ENCODE results near the gene PIP5K1B. TPM values are rescaled to one million over a fixed set of nuclear protein-coding genes. Genes with fewer than 3 reads are reported as not detected.

PIP5K1B gene
- total and polyA plus RNA-seq, 2 experiments from 2014 or later = 1.3 to 2.8 TPM

GRCh38 chr9:68970151-68970550 lies 265.1 kb downstream of the PIP5K1B start:
- no peak overlapping the region for H3K4me2 ChIP-seq
- H3K27ac ChIP-seq (ENCODE audit: low read depth) = no peak overlapping the region
- no peaks in the 10 kb centered on the region for H3K4me1 ChIP-seq (ENCODE audit: insufficient read depth)
- H3K27ac Mint-ChIP-seq = no peak overlapping the region
- H3K79me2 ChIP-seq (replicated peaks; ENCODE audit: insufficient read depth) = no peaks in the 10 kb centered on the region
- H3K27me3 Mint-ChIP-seq (ENCODE audit: insufficient read depth, low read depth, poor library complexity) = no peaks in the 10 kb centered on the region
- TF ChIP-seq CTCF (conservative IDR thresholded peaks at IDR 0.05; ENCODE audit: low read depth in 2 of 2) (no peak), REST (IDR thresholded peaks at IDR 0.05; ENCODE audit: unreplicated experiment) (no peak), STAT1 (IDR thresholded peaks at IDR 0.05; ENCODE audit: unreplicated experiment) (no peak), ZNF331 (CRISPR knock-in tag; IDR thresholded peaks at IDR 0.05; ENCODE audit: low read depth) (no peak), CREB1 (CRISPR knock-in tag; IDR thresholded peaks at IDR 0.05; ENCODE audit: low read depth) (no peak)
- TF ChIP-seq, protein P1, sequence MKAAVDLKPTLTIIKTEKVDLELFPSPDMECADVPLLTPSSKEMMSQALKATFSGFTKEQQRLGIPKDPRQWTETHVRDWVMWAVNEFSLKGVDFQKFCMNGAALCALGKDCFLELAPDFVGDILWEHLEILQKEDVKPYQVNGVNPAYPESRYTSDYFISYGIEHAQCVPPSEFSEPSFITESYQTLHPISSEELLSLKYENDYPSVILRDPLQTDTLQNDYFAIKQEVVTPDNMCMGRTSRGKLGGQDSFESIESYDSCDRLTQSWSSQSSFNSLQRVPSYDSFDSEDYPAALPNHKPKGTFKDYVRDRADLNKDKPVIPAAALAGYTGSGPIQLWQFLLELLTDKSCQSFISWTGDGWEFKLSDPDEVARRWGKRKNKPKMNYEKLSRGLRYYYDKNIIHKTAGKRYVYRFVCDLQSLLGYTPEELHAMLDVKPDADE (IDR thresholded peaks at IDR 0.05) = no peak
- no peak for ATAC-seq
- H3K4me3 Mint-ChIP-seq = no peak overlapping the region
- DNase-seq (ENCODE audit: low spot score) = no peak
- no peaks in the 10 kb centered on the region for H3K36me3 ChIP-seq (ENCODE audit: insufficient read depth)
- H3K36me3 Mint-ChIP-seq (ENCODE audit: low read depth) = no peaks in the 10 kb centered on the region
- H3K27me3 ChIP-seq (ENCODE audit: insufficient read depth) = no peaks in the 10 kb centered on the region
- no peak overlapping the region for H2AFZ ChIP-seq
- H3F3A ChIP-seq (replicated peaks; ENCODE audit: low read depth) = no peaks in the 10 kb centered on the region
- H3K4me3 ChIP-seq = no peak overlapping the region
- no peaks in the 10 kb centered on the region for H3K9me3 Mint-ChIP-seq
- no peaks in the 10 kb centered on the region for H4K20me1 ChIP-seq (replicated peaks; ENCODE audit: insufficient read depth)
- no peaks in the 10 kb centered on the region for H3K9me2 ChIP-seq (ENCODE audit: insufficient read depth)
- H3K4me1 Mint-ChIP-seq = 0 out of 3 replicates have a peak, but pooled peaks cover 2% of the 10 kb centered on the region

DNA sequence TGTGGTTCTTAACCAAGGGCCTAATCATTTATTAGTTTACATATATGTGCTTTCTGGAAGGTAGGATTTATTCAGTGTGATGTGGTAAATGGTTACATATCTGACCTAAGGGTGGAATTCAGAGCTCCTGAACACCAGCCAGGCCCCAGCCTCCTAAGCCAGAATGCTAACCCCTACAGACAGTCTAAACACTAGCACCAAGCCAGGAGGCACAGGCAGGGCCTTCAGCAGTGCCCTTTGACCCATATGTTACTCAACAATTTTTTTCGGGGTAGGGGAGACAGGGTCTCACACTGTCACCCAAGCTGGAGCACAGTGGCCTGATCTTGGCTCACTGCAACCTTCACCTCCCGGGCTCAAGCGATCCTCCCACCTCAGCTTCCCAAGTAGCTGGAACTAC lies 268.6 kb downstream of the PIP5K1B start:
- Mint-ChIP-seq H3K4me1 (no peaks in the 10 kb centered on the region), H3K4me3 (no peak overlapping the region), H3K27ac (no peak overlapping the region), H3K27me3 (ENCODE audit: insufficient read depth, low read depth, poor library complexity) (no peaks in the 10 kb centered on the region), H3K36me3 (ENCODE audit: low read depth) (peaks cover 17% of the 10 kb centered on the region; the same call in 2 of the 3 replicates), H3K9me3 (peaks cover 13% of the 10 kb centered on the region)
- Histone ChIP-seq H3K27me3 (ENCODE audit: insufficient read depth) (no peaks in the 10 kb centered on the region), H3K9me2 (ENCODE audit: insufficient read depth) (0 out of 2 replicates have a peak, but pooled peaks cover 3% of the 10 kb centered on the region), H3K4me3 (no peak overlapping the region), H3K4me1 (ENCODE audit: insufficient read depth) (no peaks in the 10 kb centered on the region), H3K36me3 (ENCODE audit: insufficient read depth) (no peaks in the 10 kb centered on the region), H3K27ac (ENCODE audit: low read depth) (no peak overlapping the region), H3F3A (replicated peaks; ENCODE audit: low read depth) (no peaks in the 10 kb centered on the region), H3K79me2 (replicated peaks; ENCODE audit: insufficient read depth) (no peaks in the 10 kb centered on the region), H3K4me2 (no peak overlapping the region), H2AFZ (no peak overlapping the region), H4K20me1 (replicated peaks; ENCODE audit: insufficient read depth) (no peaks in the 10 kb centered on the region)
- DNase-seq (ENCODE audit: low spot score) = no peak
- ATAC-seq = no peak
- no peak for TF ChIP-seq ZNF331 (CRISPR knock-in tag; IDR thresholded peaks at IDR 0.05; ENCODE audit: low read depth)
- TF ChIP-seq POLR2AphosphoS5 (IDR thresholded peaks at IDR 0.05; ENCODE audit: low read depth) = no peak
- no peak for TF ChIP-seq EZH2 (IDR thresholded peaks at IDR 0.05; ENCODE audit: low read depth, unreplicated experiment)
- TF ChIP-seq, protein P1 (IDR thresholded peaks at IDR 0.05) = no peak
- no peak for TF ChIP-seq REST (IDR thresholded peaks at IDR 0.05; ENCODE audit: unreplicated experiment)
- no peak for TF ChIP-seq CREB1 (CRISPR knock-in tag; IDR thresholded peaks at IDR 0.05; ENCODE audit: low read depth)
- TF ChIP-seq NANOG (IDR thresholded peaks at IDR 0.05; ENCODE audit: borderline replicate concordance) = no peak
- no peak for TF ChIP-seq STAT1 (IDR thresholded peaks at IDR 0.05; ENCODE audit: unreplicated experiment)
- no peak for TF ChIP-seq CTCF (conservative IDR thresholded peaks at IDR 0.05; ENCODE audit: low read depth in 2 of 2)

Measured in GM23338 (cell line).